PC-3 (cell line): ENCODE measurements around the gene CES4A. TPM values are rescaled to one million over a fixed set of nuclear protein-coding genes. Genes with fewer than 3 reads are reported as not detected.

Source experiments
- ATAC-seq: fragments of 200-7000 bp; cut with Tn5 transposase; 2 replicates; pipeline ENCODE4 v1.9.1; 2020; ENCODE audit warnings: mild to moderate bottlenecking, moderate library complexity
- BruUV-seq: library from RNA; stranded (reverse); fragments of 400-500 nt; replicated peaks from 2 replicates; lab custom pipeline; 2021; lab: Mats Ljungman, UMichigan
- CTCF ChIA-PET: fragments of 300-600 bp; sonication (Branson Sonifier 250); formaldehyde crosslinking; loops from one replicate; lab custom pipeline; 2022; ENCODE audit warnings: antibody characterized with exemption; lab: Charles Lee
- POLR2A ChIA-PET: fragments of 300-600 bp; sonication (Branson Sonifier 250); formaldehyde crosslinking; loops from one replicate; lab custom pipeline; 2022; ENCODE audit warnings: antibody characterized with exemption; ENCODE audit not compliant: unreplicated experiment; lab: Charles Lee
- DNase-seq: peaks from one replicate; pipeline ENCODE4 v3.0.0-alpha.2; 2015
- H2AFZ ChIP-seq: fragments of 300-600 bp; sonication (generic); 2 replicates; pipeline ENCODE4 v1.6.0; 2016; ENCODE audit warnings: antibody characterized with exemption, low read length
- H3F3A ChIP-seq: fragments of 300-600 bp; sonication (generic); one replicate; pipeline ENCODE4 v1.6.0; 2017; ENCODE audit warnings: antibody characterized with exemption, low read length, control low read depth, mild to moderate bottlenecking; ENCODE audit not compliant: unreplicated experiment
- H3K27ac ChIP-seq: fragments of 300-600 bp; sonication (generic); 2 replicates; pipeline ENCODE4 v1.5.1; 2016; ENCODE audit warnings: mild to moderate bottlenecking, low read length
- H3K27me3 ChIP-seq: fragments of 300-600 bp; sonication (generic); 2 replicates; pipeline ENCODE4 v1.6.1; 2016; ENCODE audit warnings: low read length, mixed read lengths
- H3K36me3 ChIP-seq: fragments of 300-600 bp; sonication (generic); 2 replicates; pipeline ENCODE4 v1.6.1; 2016; ENCODE audit warnings: low read depth, mixed run types, low read length, mixed read lengths
- H3K4me1 ChIP-seq: fragments of 300-600 bp; sonication (generic); 2 replicates; pipeline ENCODE4 v1.5.1; 2016; ENCODE audit warnings: low read length; ENCODE audit not compliant: insufficient read depth
- H3K4me2 ChIP-seq: fragments of 300-600 bp; sonication (generic); 2 replicates; pipeline ENCODE4 v1.6.0; 2016; ENCODE audit warnings: low read length
- H3K4me3 ChIP-seq: fragments of 300-600 bp; sonication (generic); 2 replicates; pipeline ENCODE4 v1.5.1; 2016; ENCODE audit warnings: mild to moderate bottlenecking, low read length, mixed read lengths
- H3K79me2 ChIP-seq: fragments of 300-600 bp; sonication (generic); 2 replicates; pipeline ENCODE4 v1.6.1; 2017; ENCODE audit warnings: low read length, mixed read lengths
- H3K9ac ChIP-seq: fragments of 300-600 bp; sonication (generic); 2 replicates; pipeline ENCODE4 v1.6.0; 2016; ENCODE audit warnings: mild to moderate bottlenecking, low read length
- H3K9me2 ChIP-seq: fragments of 300-600 bp; sonication (generic); replicated peaks from 2 replicates; pipeline ENCODE4 v1.6.1; 2016; ENCODE audit warnings: mixed run types, low read length, mixed read lengths
- H3K9me3 ChIP-seq: fragments of 300-600 bp; sonication (generic); 2 replicates; pipeline ENCODE4 v1.6.1; 2016; ENCODE audit warnings: low read length, mixed read lengths
- H4K20me1 ChIP-seq: fragments of 300-600 bp; sonication (generic); 2 replicates; pipeline ENCODE4 v1.6.1; 2016; ENCODE audit warnings: low read length, mixed read lengths
- CTCF ChIP-seq: fragments of 300-600 bp; sonication (generic); conservative IDR thresholded peaks from 2 replicates; pipeline ENCODE4 v1.5.1; 2017; ENCODE audit warnings: antibody characterized with exemption, low read depth, mild to moderate bottlenecking, low read length
- EZH2 ChIP-seq: fragments of 300-600 bp; sonication (generic); IDR thresholded peaks from one replicate; pipeline ENCODE4 v1.6.1; 2017; ENCODE audit warnings: antibody characterized with exemption, mild to moderate bottlenecking, low read length; ENCODE audit not compliant: unreplicated experiment
- EZH2phosphoT487 ChIP-seq: fragments of 300-600 bp; sonication (generic); IDR thresholded peaks from 2 replicates; pipeline ENCODE4 v1.6.1; 2018; ENCODE audit warnings: mild to moderate bottlenecking, antibody characterized with exemption, low read length, borderline replicate concordance
- intact Hi-C: fragments of 100-400 bp; cut with micrococcal nuclease; formaldehyde crosslinking; loops from 2 replicates; pipeline ENCODE4 v1.9.0; 2023
- total RNA-seq: library from RNA; depleted of rRNA; stranded (reverse); fragments of >200 nt; gene quantifications from 2 replicates; pipeline ENCODE4 v1.2.3, GENCODE V29; 2014

CES4A gene
- total RNA-seq, 1 experiment from 2014 or later, result 2.6 TPM

GRCh38 chr16:66945939-66946338 lies 42.5 kb upstream of the CES4A start:
- DNase-seq (no peak), ATAC-seq (no peak)
- no TSS peak for BruUV-seq
- Histone ChIP-seq H3F3A (no peaks in the 10 kb centered on the region), H3K4me3 (no peak overlapping the region), H2AFZ (no peak overlapping the region), H3K79me2 (no peaks in the 10 kb centered on the region), H3K9me3 (no peaks in the 10 kb centered on the region), H3K9ac (no peak overlapping the region), H3K27me3 (no peaks in the 10 kb centered on the region), H3K4me1 (peaks cover 4% of the 10 kb centered on the region; the same call in 1 of the 2 replicates), H4K20me1 (no peaks in the 10 kb centered on the region), H3K4me2 (no peak overlapping the region), H3K36me3 (no peaks in the 10 kb centered on the region), H3K9me2 (no peaks in the 10 kb centered on the region), H3K27ac (no peak overlapping the region)
- TF ChIP-seq EZH2 (no peak), CTCF (no peak)
- POLR2A ChIA-PET, result no interaction called here
- intact Hi-C loops, result no loop called here
- CTCF ChIA-PET, result no interaction called here

- Histone ChIP-seq H3K9me2 (no peaks in the 10 kb centered on the region), H3K9me3 (no peaks in the 10 kb centered on the region), H3K4me3 (no peak overlapping the region), H3K9ac (no peak overlapping the region), H3K79me2 (no peaks in the 10 kb centered on the region), H3K27me3 (no peaks in the 10 kb centered on the region), H3F3A (no peaks in the 10 kb centered on the region), H3K36me3 (no peaks in the 10 kb centered on the region), H3K4me2 (no peak overlapping the region), H3K27ac (no peak overlapping the region), H2AFZ (no peak overlapping the region), H3K4me1 (peaks cover 4% of the 10 kb centered on the region; the same call in 1 of the 2 replicates), H4K20me1 (no peaks in the 10 kb centered on the region)
- POLR2A ChIA-PET, result no interaction called here
- TF ChIP-seq EZH2phosphoT487 (no peak), EZH2 (no peak), CTCF (no peak)
- ATAC-seq, result no peak
- DNase-seq, result no peak
- no TSS peak for BruUV-seq
- CTCF ChIA-PET, result no interaction called here
- intact Hi-C loops, result no loop called here
Observed at GRCh38 chr16:66946541-66946940, 41.8 kb upstream of the CES4A start.

- ATAC-seq, result no peak
- no TSS peak for BruUV-seq
- TF ChIP-seq EZH2phosphoT487 (no peak), CTCF (no peak), EZH2 (no peak)
- Histone ChIP-seq H3K4me3 (no peak overlapping the region), H3F3A (no peaks in the 10 kb centered on the region), H3K4me1 (peaks cover 4% of the 10 kb centered on the region; the same call in 1 of the 2 replicates), H2AFZ (no peak overlapping the region), H3K9me2 (no peaks in the 10 kb centered on the region), H4K20me1 (no peaks in the 10 kb centered on the region), H3K79me2 (no peaks in the 10 kb centered on the region), H3K27ac (no peak overlapping the region), H3K27me3 (no peaks in the 10 kb centered on the region), H3K9ac (no peak overlapping the region), H3K9me3 (no peaks in the 10 kb centered on the region), H3K36me3 (no peaks in the 10 kb centered on the region), H3K4me2 (no peak overlapping the region)
- POLR2A ChIA-PET, result no interaction called here
- CTCF ChIA-PET, result no interaction called here
- no peak for DNase-seq
- intact Hi-C loops, result no loop called here
Observed at GRCh38 chr16:66946974-66947301, 41.5 kb upstream of the CES4A start.
